Esophagus muscularis mucosa (tissue), 4 donors: ENCODE results near the gene TFB1M. TPM values are rescaled to one million over a fixed set of nuclear protein-coding genes. Genes with fewer than 3 reads are reported as not detected.

ENCODE experiments used
- DNase-seq: peaks from one replicate; pipeline ENCODE4 v3.0.0-alpha.2; 2017; ENCODE audit errors: extremely low spot score
- H3K27ac ChIP-seq, 4 donors: fragments of 200-600 bp; sonication (generic); replicated peaks in 1 of 4; 1 replicate in 3 of 4; 2 replicates in 1 of 4; pipeline ENCODE4 v1.5.1; 2016 to 2019; ENCODE audit warnings: mild to moderate bottlenecking in 1 of 4
- H3K27me3 ChIP-seq, 4 donors: fragments of 200-600 bp; sonication (generic); one replicate each; pipeline versions ENCODE4 v1.5.1 to v1.6.0; 2016 to 2019
- H3K36me3 ChIP-seq, 4 donors: fragments of 200-600 bp; sonication (generic); one replicate each; pipeline ENCODE4 v1.5.1; 2016 to 2019
- H3K4me1 ChIP-seq, 4 donors: fragments of 200-600 bp; sonication (generic); one replicate each; pipeline ENCODE4 v1.5.1; 2016 to 2019
- H3K4me3 ChIP-seq, 4 donors: fragments of 200-600 bp; sonication (generic); 1 replicate in 2 of 4; 2 replicates in 2 of 4; pipeline ENCODE4 v1.5.1; 2016 to 2019; ENCODE audit warnings: mild to moderate bottlenecking in 4 of 4, moderate library complexity in 1 of 4
- H3K9me3 ChIP-seq, 4 donors: fragments of 200-600 bp; sonication (generic); 1 replicate in 3 of 4; 2 replicates in 1 of 4; pipeline ENCODE4 v1.5.1; 2016 to 2019
- CTCF ChIP-seq, 3 experiments: fragments of 200-600 bp in 2 of 3; fragments of 450-650 bp in 1 of 3; sonication (generic) in 2 of 3; IDR thresholded peaks; one replicate each; pipeline ENCODE4 v1.5.1; 2017 to 2019; ENCODE audit warnings: antibody characterized with exemption in 3 of 3, mild to moderate bottlenecking in 2 of 3, moderate library complexity in 1 of 3
- EP300 ChIP-seq: sonication (generic); formaldehyde crosslinking; IDR thresholded peaks from one replicate; pipeline ENCODE4 v1.6.1; 2017; ENCODE audit warnings: antibody characterized with exemption
- POLR2A ChIP-seq: fragments of 450-650 bp; IDR thresholded peaks from one replicate; pipeline ENCODE4 v1.6.1; 2017; ENCODE audit warnings: antibody characterized with exemption, moderate library complexity, mild to moderate bottlenecking, low read depth
- POLR2AphosphoS5 ChIP-seq, 2 donors: sonication (generic); formaldehyde crosslinking; IDR thresholded peaks; one replicate each; pipeline ENCODE4 v1.6.1; 2017; ENCODE audit warnings: antibody characterized with exemption in 2 of 2
- WGBS: methylation state at CpG from one replicate; pipeline ENCODE4 v1.1.5; 2018; 5-methylcytosine and 5-hydroxymethylcytosine counted together
- intact Hi-C: fragments of 100-400 bp; cut with DNase I; formaldehyde crosslinking; loops from one replicate; pipeline ENCODE4 v1.15.1; 2023
- total RNA-seq, 4 donors: library from RNA; depleted of rRNA; stranded (reverse); fragments of >200 nt; gene quantifications; one replicate each; pipeline versions ENCODE4 v1.1.0 to v1.2.1, GENCODE V29; 2016

The TFB1M gene
- total RNA-seq, 4 donors from 2014 or later = 6.5 to 15.4 (median 12.2) TPM

- Histone ChIP-seq H3K9me3 (no peaks in the 10 kb centered on the region), H3K36me3 (no peaks in the 10 kb centered on the region), H3K4me3 (no peak overlapping the region), H3K27me3 (no peaks in the 10 kb centered on the region), H3K27ac (no peak overlapping the region), H3K4me1 (no peaks in the 10 kb centered on the region)
- TF ChIP-seq CTCF (IDR thresholded peaks at IDR 0.05) (no peak), EP300 (no peak), POLR2A (no peak), POLR2AphosphoS5 (IDR thresholded peaks at IDR 0.05) (no peak)
- intact Hi-C loops = loop anchor here (10.0 kb wide), 1 partner anchor 171 kb away; no protein-coding TSS in a partner anchor
- no peak for DNase-seq
- 96% methylated on average over 2 of the region's 2 CpGs for WGBS
These were observed 9.9 kb upstream of the TFB1M start for GRCh38 chr6:155324172-155324571.

GRCh38 chr6:155319902-155320301 lies 5.6 kb upstream of the TFB1M start:
- TF ChIP-seq POLR2AphosphoS5 (IDR thresholded peaks at IDR 0.05) = no peak
- TF ChIP-seq EP300 = no peak
- TF ChIP-seq POLR2A = no peak
- no peak for TF ChIP-seq CTCF (IDR thresholded peaks at IDR 0.05)
- Histone ChIP-seq H3K4me3 (no peak overlapping the region), H3K4me1 (peaks cover 5 to 8% (median 6%) of the 10 kb centered on the region in 4 donors), H3K27ac (no peak overlapping the region), H3K27me3 (no peaks in the 10 kb centered on the region), H3K9me3 (no peaks in the 10 kb centered on the region), H3K36me3 (no peaks in the 10 kb centered on the region)
- intact Hi-C loops = loop anchor here (10.0 kb wide), 1 partner anchor 175 kb away; no protein-coding TSS in a partner anchor
- 83% methylated on average over 4 of the region's 4 CpGs for WGBS
- no peak for DNase-seq

GRCh38 chr6:155317186-155317585 lies 2.9 kb upstream of the TFB1M start:
- Histone ChIP-seq H3K27me3 (no peaks in the 10 kb centered on the region), H3K4me3 (no peak overlapping the region), H3K9me3 (no peaks in the 10 kb centered on the region), H3K27ac (no peak overlapping the region), H3K36me3 (no peaks in the 10 kb centered on the region), H3K4me1 (peaks cover 5 to 25% (median 18%) of the 10 kb centered on the region in 4 donors)
- DNase-seq = no peak
- WGBS = 85% methylated on average over 1 of the region's 1 CpG
- no peak for TF ChIP-seq POLR2AphosphoS5 (IDR thresholded peaks at IDR 0.05)
- TF ChIP-seq CTCF (IDR thresholded peaks at IDR 0.05) = no peak
- TF ChIP-seq EP300 = no peak
- no peak for TF ChIP-seq POLR2A
- intact Hi-C loops = no loop called here

GRCh38 chr6:155316419-155316818 lies 2.1 kb upstream of the TFB1M start:
- intact Hi-C loops = no loop called here
- Histone ChIP-seq H3K27ac (no peak overlapping the region), H3K4me3 (no peak overlapping the region), H3K9me3 (no peaks in the 10 kb centered on the region), H3K4me1 (peaks cover 5 to 25% (median 18%) of the 10 kb centered on the region in 4 donors), H3K36me3 (no peaks in the 10 kb centered on the region), H3K27me3 (no peaks in the 10 kb centered on the region)
- no peak for DNase-seq
- WGBS = 100% methylated on average over 1 of the region's 1 CpG
- no peak for TF ChIP-seq CTCF (IDR thresholded peaks at IDR 0.05)
- no peak for TF ChIP-seq EP300
- no peak for TF ChIP-seq POLR2AphosphoS5 (IDR thresholded peaks at IDR 0.05)
- TF ChIP-seq POLR2A = no peak

DNA sequence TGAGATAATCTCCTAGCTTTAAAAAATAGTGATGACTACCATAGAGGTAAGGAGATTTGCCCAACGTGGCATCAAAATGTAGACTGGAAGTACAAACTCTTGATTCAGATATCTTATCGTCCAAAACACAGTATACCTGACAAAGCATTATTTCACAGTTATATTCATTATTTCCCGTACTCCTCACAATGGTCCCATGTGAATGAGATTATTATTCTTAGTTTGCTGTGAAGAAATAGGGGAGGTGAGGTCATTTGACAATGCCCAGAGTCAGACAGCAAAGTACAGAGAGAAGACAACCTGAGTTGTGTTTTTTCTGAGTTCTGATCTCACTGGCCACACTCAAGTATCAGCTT lies 1.2 kb upstream of the TFB1M start:
- H3K4me1 ChIP-seq = peaks cover 5 to 25% (median 18%) of the 10 kb centered on the region in 4 donors
- no peak for DNase-seq
- no peaks in the 10 kb centered on the region for H3K9me3 ChIP-seq
- 22% methylated on average over 3 of the region's 3 CpGs for WGBS
- peak overlapping the region; percentile 83 to 89 (median 88) for H3K27ac ChIP-seq
- no peaks in the 10 kb centered on the region for H3K27me3 ChIP-seq
- peaks cover 0 to 6% (median 5%) of the 10 kb centered on the region in 4 donors for H3K36me3 ChIP-seq
- intact Hi-C loops = no loop called here
- peak overlapping the region; percentile 79 to 90 (median 90) for H3K4me3 ChIP-seq
- TF ChIP-seq CTCF (IDR thresholded peaks at IDR 0.05) (no peak), POLR2A (no peak), EP300 (no peak), POLR2AphosphoS5 (IDR thresholded peaks at IDR 0.05) (no peak)
